Esophagus muscularis mucosa (tissue), 4 donors: ENCODE results near the gene SPACA7.

Source experiments
- CTCF ChIP-seq, 3 experiments: fragments of 200-600 bp in 2 of 3; fragments of 450-650 bp in 1 of 3; sonication (generic) in 2 of 3; IDR thresholded peaks; one replicate each; pipeline ENCODE4 v1.5.1; 2017 to 2019; ENCODE audit warnings: antibody characterized with exemption in 3 of 3, mild to moderate bottlenecking in 2 of 3, moderate library complexity in 1 of 3
- EP300 ChIP-seq: sonication (generic); formaldehyde crosslinking; IDR thresholded peaks from one replicate; pipeline ENCODE4 v1.6.1; 2017; ENCODE audit warnings: antibody characterized with exemption
- POLR2A ChIP-seq: fragments of 450-650 bp; IDR thresholded peaks from one replicate; pipeline ENCODE4 v1.6.1; 2017; ENCODE audit warnings: antibody characterized with exemption, moderate library complexity, mild to moderate bottlenecking, low read depth

- TF ChIP-seq CTCF (IDR thresholded peaks at IDR 0.05) (no peak), EP300 (no peak), POLR2A (no peak)
These were observed 40.9 kb downstream of the SPACA7 start for GRCh38 chr13:112417079-112417478.
